DOHH2 (cell line): ENCODE results near the gene NOSTRIN.

Source experiments
- H3F3A ChIP-seq: fragments of 200-600 bp; sonication (generic), shearing (Covaris generic); 2 replicates; pipeline ENCODE4 v1.6.0; 2016; ENCODE audit warnings: antibody characterized with exemption, mild to moderate bottlenecking; ENCODE audit not compliant: control insufficient read depth, insufficient read depth
- H3K27ac ChIP-seq: fragments of 200-600 bp; sonication (generic); 2 replicates; pipeline ENCODE4 v1.5.1; 2014; ENCODE audit warnings: low read depth, mild to moderate bottlenecking, low read length, moderate library complexity
- H3K27me3 ChIP-seq: fragments of 200-600 bp; sonication (generic); 2 replicates; pipeline ENCODE4 v1.6.1; 2014; ENCODE audit warnings: mild to moderate bottlenecking, low read length, mixed read lengths; ENCODE audit not compliant: control insufficient read depth
- H3K36me3 ChIP-seq: fragments of 200-600 bp; sonication (generic); 2 replicates; pipeline ENCODE4 v1.6.1; 2014; ENCODE audit warnings: mild to moderate bottlenecking, low read length, moderate library complexity, mixed read lengths; ENCODE audit not compliant: control insufficient read depth
- H3K4me1 ChIP-seq: fragments of 200-600 bp; sonication (generic); 2 replicates; pipeline ENCODE4 v1.6.1; 2014; ENCODE audit warnings: mild to moderate bottlenecking, low read length, mixed read lengths; ENCODE audit not compliant: control insufficient read depth
- H3K4me2 ChIP-seq: fragments of 200-600 bp; sonication (generic); 2 replicates; pipeline ENCODE4 v1.6.0; 2014; ENCODE audit warnings: mild to moderate bottlenecking, low read length, moderate library complexity
- H3K4me3 ChIP-seq: fragments of 200-600 bp; sonication (generic); 2 replicates; pipeline ENCODE4 v1.5.1; 2014; ENCODE audit warnings: mild to moderate bottlenecking, low read length, mixed read lengths
- H3K79me2 ChIP-seq: fragments of 200-600 bp; sonication (generic); 2 replicates; pipeline ENCODE4 v1.6.1; 2014; ENCODE audit warnings: mild to moderate bottlenecking, low read length, mixed read lengths; ENCODE audit not compliant: control insufficient read depth
- H3K9me2 ChIP-seq: fragments of 200-600 bp; sonication (generic); replicated peaks from 2 replicates; pipeline ENCODE4 v1.6.1; 2014; ENCODE audit warnings: mild to moderate bottlenecking, low read length, mixed read lengths; ENCODE audit not compliant: control insufficient read depth
- H3K9me3 ChIP-seq: fragments of 200-600 bp; sonication (generic); 2 replicates; pipeline ENCODE4 v1.6.1; 2014; ENCODE audit warnings: antibody characterized with exemption, low read length, mixed read lengths; ENCODE audit not compliant: control insufficient read depth, insufficient read depth
- H4K20me1 ChIP-seq: fragments of 200-600 bp; sonication (generic); 2 replicates; pipeline ENCODE4 v1.6.0; 2014; ENCODE audit warnings: low read depth, mild to moderate bottlenecking, antibody characterized with exemption, low read length, moderate library complexity; ENCODE audit not compliant: control insufficient read depth, insufficient read depth
- EZH2phosphoT487 ChIP-seq: fragments of 200-600 bp; sonication (generic); IDR thresholded peaks from 2 replicates; pipeline ENCODE4 v1.6.1; 2017; ENCODE audit warnings: borderline replicate concordance, mild to moderate bottlenecking, antibody characterized with exemption, low read length, moderate library complexity, mixed read lengths
- TF ChIP-seq, protein P1 (sequence below): fragments of 200-600 bp; sonication (generic); IDR thresholded peaks from one replicate; pipeline ENCODE4 v1.5.1; 2014; ENCODE audit warnings: antibody characterized with exemption, mild to moderate bottlenecking, low read depth, low read length; ENCODE audit not compliant: poor library complexity, severe bottlenecking

Gene NOSTRIN

DNA sequence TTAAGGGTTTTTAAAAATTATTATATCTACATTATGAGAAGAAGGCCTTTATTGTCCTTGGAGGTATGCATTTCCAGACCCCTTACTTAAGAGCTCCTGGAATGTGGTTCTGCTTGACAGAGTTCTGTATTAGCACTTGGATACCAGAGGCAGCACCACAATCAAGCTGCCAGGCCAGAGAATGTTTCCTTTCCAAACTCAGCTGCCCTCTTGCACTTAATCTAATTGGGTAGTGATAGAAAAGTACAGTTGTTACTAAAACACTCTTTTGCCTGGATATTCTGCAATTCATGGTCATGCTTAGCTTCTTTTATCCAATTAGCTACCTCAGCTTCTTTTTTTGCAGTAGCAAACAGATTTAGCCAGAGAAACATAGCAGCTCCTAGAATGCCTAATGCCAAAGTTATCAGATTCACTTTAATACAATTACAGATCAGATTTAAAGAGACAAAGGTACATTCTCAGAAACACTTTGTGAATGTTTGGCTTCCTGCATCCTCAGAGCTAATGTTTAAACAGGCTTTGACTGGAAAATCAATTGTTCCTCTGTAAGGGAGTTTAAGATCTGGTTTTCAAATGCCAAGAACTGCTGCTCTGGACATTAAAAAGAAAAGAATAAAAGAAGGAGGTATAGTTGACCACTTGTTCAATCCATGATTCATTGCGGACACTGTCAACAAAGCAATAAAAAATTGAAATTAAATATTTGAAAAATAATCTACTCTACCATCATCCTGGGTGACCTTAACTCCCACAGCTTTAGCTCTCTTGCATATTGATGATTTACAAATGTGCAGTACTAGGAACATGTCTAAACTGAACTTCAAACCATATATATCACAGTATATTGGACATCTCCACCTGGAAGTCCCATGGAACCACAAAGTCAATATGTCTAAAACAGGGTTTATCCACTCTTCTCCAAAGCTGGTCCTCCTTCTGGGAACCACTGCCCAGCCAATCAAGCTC, 12.8 kb downstream of the NOSTRIN start:
- Histone ChIP-seq H3K27me3 (peaks cover 1% of the 10 kb centered on the region; the same call in 1 of the 2 replicates), H3K4me2 (no peak overlapping the region), H3K9me3 (no peaks in the 10 kb centered on the region), H3F3A (no peaks in the 10 kb centered on the region), H4K20me1 (no peaks in the 10 kb centered on the region), H3K9me2 (no peaks in the 10 kb centered on the region), H3K27ac (no peak overlapping the region), H3K4me3 (no peak overlapping the region), H3K36me3 (no peaks in the 10 kb centered on the region), H3K4me1 (no peaks in the 10 kb centered on the region), H3K79me2 (no peaks in the 10 kb centered on the region)
- no peak for TF ChIP-seq EZH2phosphoT487
- TF ChIP-seq, protein P1, sequence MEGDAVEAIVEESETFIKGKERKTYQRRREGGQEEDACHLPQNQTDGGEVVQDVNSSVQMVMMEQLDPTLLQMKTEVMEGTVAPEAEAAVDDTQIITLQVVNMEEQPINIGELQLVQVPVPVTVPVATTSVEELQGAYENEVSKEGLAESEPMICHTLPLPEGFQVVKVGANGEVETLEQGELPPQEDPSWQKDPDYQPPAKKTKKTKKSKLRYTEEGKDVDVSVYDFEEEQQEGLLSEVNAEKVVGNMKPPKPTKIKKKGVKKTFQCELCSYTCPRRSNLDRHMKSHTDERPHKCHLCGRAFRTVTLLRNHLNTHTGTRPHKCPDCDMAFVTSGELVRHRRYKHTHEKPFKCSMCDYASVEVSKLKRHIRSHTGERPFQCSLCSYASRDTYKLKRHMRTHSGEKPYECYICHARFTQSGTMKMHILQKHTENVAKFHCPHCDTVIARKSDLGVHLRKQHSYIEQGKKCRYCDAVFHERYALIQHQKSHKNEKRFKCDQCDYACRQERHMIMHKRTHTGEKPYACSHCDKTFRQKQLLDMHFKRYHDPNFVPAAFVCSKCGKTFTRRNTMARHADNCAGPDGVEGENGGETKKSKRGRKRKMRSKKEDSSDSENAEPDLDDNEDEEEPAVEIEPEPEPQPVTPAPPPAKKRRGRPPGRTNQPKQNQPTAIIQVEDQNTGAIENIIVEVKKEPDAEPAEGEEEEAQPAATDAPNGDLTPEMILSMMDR: no peak

DNA sequence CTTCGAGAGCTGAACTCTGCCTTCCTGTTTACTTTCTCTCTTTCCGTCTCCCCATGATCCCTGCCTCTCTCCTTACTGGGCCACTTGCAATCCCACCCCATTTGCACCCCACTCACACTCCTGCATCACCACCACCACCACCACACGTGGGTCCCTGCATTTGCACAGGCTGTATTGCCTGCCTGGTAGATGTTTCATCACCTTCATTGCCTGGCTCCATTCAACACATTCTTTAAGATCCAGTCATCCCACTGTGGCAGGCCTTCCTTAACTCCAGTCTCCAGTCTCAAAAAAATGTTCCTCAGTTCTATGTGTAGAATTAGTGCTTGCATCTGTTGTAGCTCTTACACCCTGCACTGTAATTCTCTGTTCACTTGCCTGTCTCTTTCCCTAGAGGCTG, 13.9 kb downstream of the NOSTRIN start:
- Histone ChIP-seq H3K4me2 (no peak overlapping the region), H3F3A (no peaks in the 10 kb centered on the region), H3K4me1 (no peaks in the 10 kb centered on the region), H3K4me3 (no peak overlapping the region), H4K20me1 (no peaks in the 10 kb centered on the region), H3K9me2 (no peaks in the 10 kb centered on the region), H3K27me3 (peaks cover 2% of the 10 kb centered on the region; the same call in 1 of the 2 replicates), H3K36me3 (no peaks in the 10 kb centered on the region), H3K9me3 (no peaks in the 10 kb centered on the region), H3K27ac (no peak overlapping the region), H3K79me2 (no peaks in the 10 kb centered on the region)
- TF ChIP-seq, protein P1: no peak
- no peak for TF ChIP-seq EZH2phosphoT487

DNA sequence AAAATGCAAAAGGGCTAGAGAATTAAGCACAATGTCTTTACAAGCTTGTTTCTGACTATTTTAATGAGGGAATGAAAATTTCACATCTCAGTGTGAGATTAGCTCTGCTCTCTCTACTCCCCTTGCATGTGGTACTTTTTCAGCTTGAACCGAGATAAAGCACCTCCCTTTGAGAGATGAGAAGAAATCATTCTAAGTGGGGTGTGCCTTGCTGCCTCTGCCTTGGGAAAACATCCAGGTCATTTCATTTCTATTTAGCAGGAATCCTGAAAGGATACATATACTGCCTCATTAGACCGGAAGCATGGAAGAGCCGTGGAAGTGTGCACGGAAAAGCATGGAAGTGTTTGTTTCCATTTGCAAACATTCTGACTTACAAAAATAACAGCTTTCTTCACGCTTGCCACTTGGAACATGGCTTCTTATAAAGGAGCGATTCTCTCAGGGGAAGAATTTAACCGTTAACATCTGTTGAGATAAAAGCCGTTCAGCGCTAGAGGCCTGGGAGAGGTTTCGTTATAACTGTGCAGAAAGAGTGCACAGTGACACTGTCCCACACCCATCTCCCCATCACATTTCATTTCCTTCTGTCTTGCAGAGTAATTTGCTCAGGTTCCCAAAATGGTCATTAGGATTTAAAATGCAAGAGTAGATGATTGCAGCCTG, 16.7 kb downstream of the NOSTRIN start:
- Histone ChIP-seq H3K9me3 (no peaks in the 10 kb centered on the region), H3K9me2 (no peaks in the 10 kb centered on the region), H3F3A (no peaks in the 10 kb centered on the region), H3K4me2 (no peak overlapping the region), H4K20me1 (no peaks in the 10 kb centered on the region), H3K4me1 (no peaks in the 10 kb centered on the region), H3K4me3 (no peak overlapping the region), H3K79me2 (no peaks in the 10 kb centered on the region), H3K27ac (no peak overlapping the region), H3K27me3 (peaks cover 2% of the 10 kb centered on the region; the same call in 1 of the 2 replicates), H3K36me3 (no peaks in the 10 kb centered on the region)
- TF ChIP-seq, protein P1: no peak
- no peak for TF ChIP-seq EZH2phosphoT487
